GM23338 (cell line): ENCODE data around the gene ISLR2. TPM values are rescaled to one million over a fixed set of nuclear protein-coding genes. Genes with fewer than 3 reads are reported as not detected.

Source experiments
- ATAC-seq: fragments of 200-7000 bp; cut with Tn5 transposase; 3 replicates; pipeline ENCODE4 v1.9.1; 2020
- DNase-seq: peaks from one replicate; pipeline ENCODE4 v3.0.0-alpha.2; 2015; ENCODE audit warnings: low spot score
- H2AFZ ChIP-seq: fragments of 200-600 bp; sonication (generic); 2 replicates; pipeline ENCODE4 v1.8.0; 2016; ENCODE audit warnings: antibody characterized with exemption, mild to moderate bottlenecking, moderate library complexity
- H3F3A ChIP-seq: fragments of 200-600 bp; sonication (generic); replicated peaks from 2 replicates; pipeline ENCODE4 v1.8.0; 2017; ENCODE audit warnings: antibody characterized with exemption, mixed run types, low read depth
- H3K27ac ChIP-seq: fragments of 200-600 bp; sonication (generic); 2 replicates; pipeline ENCODE4 v1.6.1; 2016; ENCODE audit warnings: low read depth
- H3K27me3 ChIP-seq: fragments of 200-600 bp; sonication (generic); 2 replicates; pipeline ENCODE4 v1.8.0; 2016; ENCODE audit warnings: mild to moderate bottlenecking, mixed run types, moderate library complexity; ENCODE audit not compliant: insufficient read depth
- H3K36me3 ChIP-seq: fragments of 200-600 bp; sonication (generic); 2 replicates; pipeline ENCODE4 v1.8.0; 2016; ENCODE audit warnings: mild to moderate bottlenecking; ENCODE audit not compliant: insufficient read depth
- H3K4me1 ChIP-seq: fragments of 200-600 bp; sonication (generic); 2 replicates; pipeline ENCODE4 v1.8.0; 2016; ENCODE audit warnings: mild to moderate bottlenecking, moderate library complexity; ENCODE audit not compliant: insufficient read depth
- H3K4me2 ChIP-seq: fragments of 200-600 bp; sonication (generic); 2 replicates; pipeline ENCODE4 v1.7.1; 2017; ENCODE audit warnings: mixed run types
- H3K4me3 ChIP-seq: fragments of 200-600 bp; sonication (generic); 2 replicates; pipeline ENCODE4 v1.6.1; 2016; ENCODE audit warnings: mixed run types
- H3K79me2 ChIP-seq: fragments of 200-600 bp; sonication (generic); replicated peaks from 2 replicates; pipeline ENCODE4 v1.8.0; 2017; ENCODE audit warnings: mild to moderate bottlenecking; ENCODE audit not compliant: insufficient read depth
- H3K9me2 ChIP-seq: fragments of 200-600 bp; sonication (generic); 2 replicates; pipeline ENCODE4 v1.8.0; 2017; ENCODE audit not compliant: insufficient read depth
- H4K20me1 ChIP-seq: fragments of 200-600 bp; sonication (generic); replicated peaks from 2 replicates; pipeline ENCODE4 v1.8.0; 2017; ENCODE audit warnings: mild to moderate bottlenecking; ENCODE audit not compliant: insufficient read depth
- H3K27ac Mint-ChIP-seq: 2 replicates; pipeline ENCODE4 v1.8.0; 2020; ENCODE audit warnings: inconsistent platforms, mild to moderate bottlenecking, moderate library complexity, mixed read lengths
- H3K27me3 Mint-ChIP-seq: 3 replicates; pipeline ENCODE4 v1.8.0; 2022; ENCODE audit warnings: low read depth, mild to moderate bottlenecking, moderate library complexity, mixed read lengths, inconsistent platforms; ENCODE audit not compliant: insufficient read depth, poor library complexity
- H3K36me3 Mint-ChIP-seq: 3 replicates; pipeline ENCODE4 v1.8.0; 2021; ENCODE audit warnings: low read depth, mild to moderate bottlenecking, inconsistent platforms, moderate library complexity, mixed read lengths
- H3K4me1 Mint-ChIP-seq: 3 replicates; pipeline ENCODE4 v1.8.0; 2020; ENCODE audit warnings: mild to moderate bottlenecking, inconsistent platforms, mixed read lengths
- H3K4me3 Mint-ChIP-seq: 3 replicates; pipeline ENCODE4 v1.8.0; 2021; ENCODE audit warnings: moderate library complexity, mild to moderate bottlenecking, inconsistent platforms, mixed read lengths
- H3K9me3 Mint-ChIP-seq: 3 replicates; pipeline ENCODE4 v1.8.0; 2020; ENCODE audit warnings: moderate library complexity, mild to moderate bottlenecking, inconsistent platforms, mixed read lengths
- CREB1 ChIP-seq: fragments of 250-450 bp; sonication (Bioruptor Pico); IDR thresholded peaks from 2 replicates; pipeline ENCODE4 v1.5.0; 2020; ENCODE audit warnings: low read depth, mild to moderate bottlenecking, moderate library complexity
- ETS1 ChIP-seq: IDR thresholded peaks from 2 replicates; pipeline ENCODE4 v1.6.1; 2016; ENCODE audit warnings: antibody characterized with exemption
- STAT1 ChIP-seq: IDR thresholded peaks from one replicate; pipeline ENCODE4 v1.6.1; 2016; ENCODE audit warnings: antibody characterized with exemption; ENCODE audit not compliant: unreplicated experiment
- ZNF114 ChIP-seq: fragments of 250-450 bp; sonication (Bioruptor Pico); IDR thresholded peaks from 2 replicates; pipeline ENCODE4 v1.5.0; 2020; ENCODE audit warnings: mild to moderate bottlenecking, moderate library complexity
- ZNF331 ChIP-seq: fragments of 250-450 bp; sonication (Bioruptor Pico); IDR thresholded peaks from 2 replicates; pipeline ENCODE4 v1.5.0; 2020; ENCODE audit warnings: low read depth, mild to moderate bottlenecking, moderate library complexity
- polyA plus RNA-seq: library from polyadenylated mRNA; unstranded; fragments of >200 nt; fragmentation: Nextera tagmentation; extraction: Ambion mirVana; gene quantifications from 2 replicates; pipeline ENCODE4 v1.2.1, GENCODE V29; 2016
- total RNA-seq: library from RNA; depleted of rRNA; stranded (reverse); fragments of >200 nt; shearing (Covaris generic); gene quantifications from 2 replicates; pipeline ENCODE4 v1.2.3, GENCODE V29; 2014
- TF ChIP-seq, protein P1 (sequence below), 2 experiments: fragments of 200-600 bp in 1 of 2; sonication (generic) in 1 of 2; conservative IDR thresholded peaks; 2 replicates each; pipeline versions ENCODE4 v1.5.1 to v1.6.1; 2016 to 2017; ENCODE audit warnings: antibody characterized with exemption in 2 of 2, low read depth in 2 of 2, mild to moderate bottlenecking in 2 of 2, moderate library complexity in 1 of 2

Gene ISLR2
- total and polyA plus RNA-seq, 2 experiments from 2014 or later, result 0.13 to 0.21 TPM

DNA sequence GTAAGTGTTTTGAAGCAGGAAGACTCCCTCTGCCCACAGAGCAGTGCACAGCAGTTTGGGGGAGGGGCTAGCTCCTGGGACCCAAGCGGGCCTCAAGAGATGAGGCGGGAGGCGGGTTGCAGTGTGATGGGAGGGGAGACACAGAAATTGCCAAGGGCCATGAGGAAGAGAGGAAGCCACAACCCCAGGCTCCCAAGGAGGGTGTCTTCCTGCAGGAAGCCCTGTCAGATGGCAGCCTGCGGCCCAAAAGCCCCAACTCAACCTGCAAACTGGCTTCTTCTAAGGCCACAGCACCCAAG lies 7.3 kb upstream of the ISLR2 start:
- Histone ChIP-seq H3K4me3 (no peak overlapping the region), H4K20me1 (no peaks in the 10 kb centered on the region), H3K27me3 (peaks cover 43% of the 10 kb centered on the region), H3K27ac (no peak overlapping the region), H3K4me1 (peaks cover 25% of the 10 kb centered on the region), H3K36me3 (no peaks in the 10 kb centered on the region), H3K4me2 (peak overlapping the region; percentile 64), H3K79me2 (no peaks in the 10 kb centered on the region), H2AFZ (peak overlapping the region; percentile 91), H3K9me2 (no peaks in the 10 kb centered on the region), H3F3A (0 out of 2 replicates have a peak, but pooled peaks cover 4% of the 10 kb centered on the region)
- peak; percentile 59 for ATAC-seq
- peaks cover 43% of the 10 kb centered on the region for H3K27me3 Mint-ChIP-seq
- peaks cover 3% of the 10 kb centered on the region; the same call in 1 of the 3 replicates for H3K36me3 Mint-ChIP-seq
- H3K4me3 Mint-ChIP-seq, result no peak overlapping the region; the same call in 2 of the 3 replicates
- peak; percentile 87 for DNase-seq
- no peak overlapping the region for H3K27ac Mint-ChIP-seq
- peaks cover 33% of the 10 kb centered on the region for H3K4me1 Mint-ChIP-seq
- TF ChIP-seq ZNF331 (CRISPR knock-in tag) (no peak), STAT1 (no peak), CREB1 (CRISPR knock-in tag) (peak; percentile 34; the same call in 1 of the 2 replicates)
- TF ChIP-seq, protein P1, sequence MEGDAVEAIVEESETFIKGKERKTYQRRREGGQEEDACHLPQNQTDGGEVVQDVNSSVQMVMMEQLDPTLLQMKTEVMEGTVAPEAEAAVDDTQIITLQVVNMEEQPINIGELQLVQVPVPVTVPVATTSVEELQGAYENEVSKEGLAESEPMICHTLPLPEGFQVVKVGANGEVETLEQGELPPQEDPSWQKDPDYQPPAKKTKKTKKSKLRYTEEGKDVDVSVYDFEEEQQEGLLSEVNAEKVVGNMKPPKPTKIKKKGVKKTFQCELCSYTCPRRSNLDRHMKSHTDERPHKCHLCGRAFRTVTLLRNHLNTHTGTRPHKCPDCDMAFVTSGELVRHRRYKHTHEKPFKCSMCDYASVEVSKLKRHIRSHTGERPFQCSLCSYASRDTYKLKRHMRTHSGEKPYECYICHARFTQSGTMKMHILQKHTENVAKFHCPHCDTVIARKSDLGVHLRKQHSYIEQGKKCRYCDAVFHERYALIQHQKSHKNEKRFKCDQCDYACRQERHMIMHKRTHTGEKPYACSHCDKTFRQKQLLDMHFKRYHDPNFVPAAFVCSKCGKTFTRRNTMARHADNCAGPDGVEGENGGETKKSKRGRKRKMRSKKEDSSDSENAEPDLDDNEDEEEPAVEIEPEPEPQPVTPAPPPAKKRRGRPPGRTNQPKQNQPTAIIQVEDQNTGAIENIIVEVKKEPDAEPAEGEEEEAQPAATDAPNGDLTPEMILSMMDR (conservative IDR thresholded peaks at IDR 0.05; ENCODE audit: low read depth in 2 of 2), result peak in 1 of 2 experiments; percentile 47; a peak in 2 of 4 replicates
- H3K9me3 Mint-ChIP-seq, result peaks cover 4% of the 10 kb centered on the region

GRCh38 chr15:74123658-74124057 lies 6.7 kb upstream of the ISLR2 start:
- Mint-ChIP-seq H3K36me3 (no peaks in the 10 kb centered on the region), H3K4me3 (no peak overlapping the region), H3K27ac (no peak overlapping the region), H3K9me3 (no peaks in the 10 kb centered on the region), H3K4me1 (peaks cover 29% of the 10 kb centered on the region), H3K27me3 (peaks cover 48% of the 10 kb centered on the region)
- H3K27ac ChIP-seq, result no peak overlapping the region
- peak overlapping the region; percentile 64; the same call in 1 of the 2 replicates for H3K4me2 ChIP-seq
- no peaks in the 10 kb centered on the region for H3K79me2 ChIP-seq
- H4K20me1 ChIP-seq, result no peaks in the 10 kb centered on the region
- H3K9me2 ChIP-seq, result no peaks in the 10 kb centered on the region
- peak overlapping the region; percentile 91 for H2AFZ ChIP-seq
- no peaks in the 10 kb centered on the region for H3K36me3 ChIP-seq
- H3F3A ChIP-seq, result 0 out of 2 replicates have a peak, but pooled peaks cover 4% of the 10 kb centered on the region
- ATAC-seq (no peak), DNase-seq (no peak)
- TF ChIP-seq CREB1 (CRISPR knock-in tag), result no peak
- TF ChIP-seq, protein P1 (conservative IDR thresholded peaks at IDR 0.05; ENCODE audit: low read depth in 2 of 2), result no peak
- H3K27me3 ChIP-seq, result peaks cover 49% of the 10 kb centered on the region
- peaks cover 26% of the 10 kb centered on the region for H3K4me1 ChIP-seq
- no peak overlapping the region for H3K4me3 ChIP-seq

DNA sequence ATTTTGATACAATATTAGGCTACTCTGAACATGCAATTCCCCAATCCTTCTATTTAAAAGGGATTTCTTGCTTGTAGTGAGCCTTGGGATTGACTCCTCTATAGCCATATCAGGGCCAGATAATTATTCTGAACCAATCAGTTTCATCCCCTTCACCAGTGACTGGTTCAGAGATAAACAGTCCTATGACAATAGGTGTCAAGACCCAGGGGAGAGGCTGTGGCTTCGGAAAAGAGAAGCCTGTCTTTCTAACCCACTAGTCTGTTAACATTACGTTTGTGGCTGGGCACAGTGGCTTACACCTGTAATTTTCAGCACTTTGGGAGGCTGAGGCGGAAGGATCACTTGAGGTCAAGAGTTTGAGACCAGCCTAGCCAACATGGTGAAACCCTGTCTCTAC lies 6.2 kb upstream of the ISLR2 start:
- DNase-seq (no peak), ATAC-seq (no peak)
- no peaks in the 10 kb centered on the region for H3K9me2 ChIP-seq
- Mint-ChIP-seq H3K4me1 (peaks cover 31% of the 10 kb centered on the region), H3K9me3 (no peaks in the 10 kb centered on the region), H3K4me3 (no peak overlapping the region), H3K36me3 (no peaks in the 10 kb centered on the region), H3K27ac (no peak overlapping the region), H3K27me3 (peaks cover 54% of the 10 kb centered on the region)
- no peaks in the 10 kb centered on the region for H4K20me1 ChIP-seq
- H3K27me3 ChIP-seq, result peaks cover 55% of the 10 kb centered on the region
- no peak overlapping the region for H3K4me3 ChIP-seq
- peaks cover 31% of the 10 kb centered on the region for H3K4me1 ChIP-seq
- 0 out of 2 replicates have a peak, but pooled peaks cover 4% of the 10 kb centered on the region for H3F3A ChIP-seq
- no peak overlapping the region for H2AFZ ChIP-seq
- no peaks in the 10 kb centered on the region for H3K36me3 ChIP-seq
- no peaks in the 10 kb centered on the region for H3K79me2 ChIP-seq
- no peak overlapping the region for H3K4me2 ChIP-seq
- H3K27ac ChIP-seq, result no peak overlapping the region
- TF ChIP-seq, protein P1 (conservative IDR thresholded peaks at IDR 0.05; ENCODE audit: low read depth in 2 of 2), result no peak
- TF ChIP-seq ETS1, result no peak
- TF ChIP-seq ZNF114 (CRISPR knock-in tag), result no peak
- TF ChIP-seq ZNF331 (CRISPR knock-in tag), result no peak
